Hepatocyte (in vitro differentiated cells): Measurements from ENCODE around the gene OBSCN. TPM values are rescaled to one million over a fixed set of nuclear protein-coding genes. Genes with fewer than 3 reads are reported as not detected.

Experiments used
- DNase-seq: peaks from one replicate; pipeline ENCODE4 v3.0.0-alpha.2; 2016; ENCODE audit warnings: low spot score
- H2AFZ ChIP-seq: fragments of 200-600 bp; sonication (generic); 2 replicates; pipeline ENCODE4 v1.6.0; 2016; ENCODE audit warnings: antibody characterized with exemption, mild to moderate bottlenecking
- H3K27ac ChIP-seq: fragments of 200-600 bp; sonication (generic); 2 replicates; pipeline ENCODE4 v1.5.1; 2016; ENCODE audit warnings: mild to moderate bottlenecking
- H3K27me3 ChIP-seq: fragments of 200-600 bp; sonication (generic); 2 replicates; pipeline ENCODE4 v1.6.1; 2016
- H3K36me3 ChIP-seq: fragments of 200-600 bp; sonication (generic); replicated peaks from 2 replicates; pipeline ENCODE4 v1.5.1; 2016; ENCODE audit warnings: low read depth; ENCODE audit not compliant: insufficient read depth
- H3K4me1 ChIP-seq: fragments of 200-600 bp; sonication (generic); 2 replicates; pipeline ENCODE4 v1.5.1; 2016; ENCODE audit warnings: mild to moderate bottlenecking, moderate library complexity; ENCODE audit not compliant: insufficient read depth
- H3K4me2 ChIP-seq: fragments of 200-600 bp; sonication (generic); 2 replicates; pipeline ENCODE4 v1.6.0; 2016
- H3K4me3 ChIP-seq: fragments of 200-600 bp; sonication (generic); 2 replicates; pipeline ENCODE4 v1.5.1; 2016; ENCODE audit warnings: mild to moderate bottlenecking
- H3K79me2 ChIP-seq: fragments of 200-600 bp; sonication (generic); 2 replicates; pipeline ENCODE4 v1.6.0; 2017; ENCODE audit warnings: mild to moderate bottlenecking
- H3K9me2 ChIP-seq: fragments of 200-600 bp; sonication (generic); replicated peaks from 2 replicates; pipeline ENCODE4 v1.6.0; 2017; ENCODE audit warnings: mild to moderate bottlenecking; ENCODE audit not compliant: insufficient read depth
- H3K9me3 ChIP-seq: fragments of 200-600 bp; sonication (generic); 2 replicates; pipeline ENCODE4 v1.5.1; 2016; ENCODE audit warnings: low read depth, mild to moderate bottlenecking
- H4K20me1 ChIP-seq: fragments of 200-600 bp; sonication (generic); 2 replicates; pipeline ENCODE4 v1.6.0; 2016; ENCODE audit warnings: mild to moderate bottlenecking; ENCODE audit not compliant: insufficient read depth, poor library complexity, severe bottlenecking
- CTCF ChIP-seq: fragments of 200-600 bp; sonication (generic); IDR thresholded peaks from 2 replicates; pipeline ENCODE4 v1.5.1; 2016; ENCODE audit warnings: antibody characterized with exemption, mild to moderate bottlenecking; ENCODE audit not compliant: poor library complexity
- EZH2 ChIP-seq: fragments of 200-600 bp; sonication (generic); IDR thresholded peaks from 2 replicates; pipeline ENCODE4 v1.6.1; 2016; ENCODE audit warnings: antibody characterized with exemption, mild to moderate bottlenecking, borderline replicate concordance
- EZH2phosphoT487 ChIP-seq: fragments of 200-600 bp; sonication (generic); IDR thresholded peaks from one replicate; pipeline ENCODE4 v1.6.1; 2018; ENCODE audit warnings: antibody characterized with exemption, mild to moderate bottlenecking, low read depth, moderate library complexity; ENCODE audit not compliant: unreplicated experiment, severe bottlenecking
- WGBS: methylation state at CpG from one replicate; pipeline ENCODE4 v1.1.6; 2016; ENCODE audit warnings: low lambda C conversion rate; ENCODE audit errors: missing lambda C conversion rate; 5-methylcytosine and 5-hydroxymethylcytosine counted together
- polyA plus RNA-seq: library from polyadenylated mRNA; unstranded; fragments of >200 nt; fragmentation: Nextera tagmentation; extraction: Ambion mirVana; gene quantifications from 2 replicates; pipeline ENCODE4 v1.2.1, GENCODE V29; 2016
- total RNA-seq: library from RNA; depleted of rRNA; stranded (reverse); fragments of >200 nt; gene quantifications from 2 replicates; pipeline ENCODE4 v1.2.3, GENCODE V29; 2014

The OBSCN gene
- total and polyA plus RNA-seq, 2 experiments from 2014 or later, result 15.0 to 22.4 TPM

GRCh38 chr1:228217551-228218344, 9.9 kb downstream of the OBSCN start:
- no peaks in the 10 kb centered on the region for H4K20me1 ChIP-seq
- no peak overlapping the region for H3K4me3 ChIP-seq
- H3K9me2 ChIP-seq, result no peaks in the 10 kb centered on the region
- H3K27me3 ChIP-seq, result no peaks in the 10 kb centered on the region
- DNase-seq, result no peak
- no peak overlapping the region for H3K27ac ChIP-seq
- H3K36me3 ChIP-seq, result no peaks in the 10 kb centered on the region
- 70% methylated on average over 14 of the region's 14 CpGs for WGBS
- no peak overlapping the region for H3K4me2 ChIP-seq
- peaks cover 5% of the 10 kb centered on the region for H3K4me1 ChIP-seq
- H2AFZ ChIP-seq, result no peak overlapping the region
- TF ChIP-seq CTCF (peak; percentile 37), EZH2phosphoT487 (no peak), EZH2 (no peak)
- no peaks in the 10 kb centered on the region for H3K9me3 ChIP-seq
- H3K79me2 ChIP-seq, result no peaks in the 10 kb centered on the region

- H3K4me2 ChIP-seq, result no peak overlapping the region
- TF ChIP-seq CTCF, result no peak
- TF ChIP-seq EZH2, result no peak
- no peak for TF ChIP-seq EZH2phosphoT487
- no peaks in the 10 kb centered on the region for H3K9me3 ChIP-seq
- H3K36me3 ChIP-seq, result no peaks in the 10 kb centered on the region
- H3K27me3 ChIP-seq, result no peaks in the 10 kb centered on the region
- H3K4me1 ChIP-seq, result peaks cover 5% of the 10 kb centered on the region
- 93% methylated on average over 14 of the region's 14 CpGs for WGBS
- no peaks in the 10 kb centered on the region for H3K9me2 ChIP-seq
- no peaks in the 10 kb centered on the region for H3K79me2 ChIP-seq
- DNase-seq, result no peak
- no peak overlapping the region for H2AFZ ChIP-seq
- no peak overlapping the region for H3K27ac ChIP-seq
- H4K20me1 ChIP-seq, result no peaks in the 10 kb centered on the region
- H3K4me3 ChIP-seq, result no peak overlapping the region
These were observed 10.8 kb downstream of the OBSCN start for GRCh38 chr1:228218513-228219244.

- no peaks in the 10 kb centered on the region for H4K20me1 ChIP-seq
- H3K79me2 ChIP-seq, result no peaks in the 10 kb centered on the region
- no peak for DNase-seq
- no peak overlapping the region for H3K4me3 ChIP-seq
- H3K4me1 ChIP-seq, result peaks cover under 1% of the 10 kb centered on the region
- H3K27ac ChIP-seq, result no peak overlapping the region
- H3K9me2 ChIP-seq, result no peaks in the 10 kb centered on the region
- no peaks in the 10 kb centered on the region for H3K36me3 ChIP-seq
- H3K27me3 ChIP-seq, result no peaks in the 10 kb centered on the region
- no peak overlapping the region for H2AFZ ChIP-seq
- TF ChIP-seq CTCF, result no peak
- TF ChIP-seq EZH2, result no peak
- no peak for TF ChIP-seq EZH2phosphoT487
- WGBS, result 97% methylated on average over 16 of the region's 16 CpGs
- no peaks in the 10 kb centered on the region for H3K9me3 ChIP-seq
- H3K4me2 ChIP-seq, result no peak overlapping the region
These were observed 11.6 kb downstream of the OBSCN start for GRCh38 chr1:228219245-228219961.
